Activated T-cell treated with anti-CD3 and anti-CD28 coated beads, Interleukin-2, amount 50 U/mL, for 24 hours (primary cell): Measurements from ENCODE around the gene KRT86.
A peak's percentile ranks its signal among the peaks of the same experiment; 100 is the strongest.
"Not testable (repeated sequence)": the region's sequence is repeated elsewhere in the genome, so short reads cannot be mapped to it uniquely, and the experiment has no call there.

Source experiments
- DNase-seq: peaks from one replicate; pipeline ENCODE4 v3.0.0-alpha.2; 2020
- H3K27ac Mint-ChIP-seq: 2 replicates; pipeline ENCODE4 v1.8.0; 2020; ENCODE audit warnings: mild to moderate bottlenecking, mixed read lengths
- H3K27me3 Mint-ChIP-seq: 2 replicates; pipeline ENCODE4 v1.8.0; 2020; ENCODE audit warnings: mixed read lengths
- H3K36me3 Mint-ChIP-seq: 2 replicates; pipeline ENCODE4 v1.8.0; 2020; ENCODE audit warnings: low read depth, mixed read lengths
- H3K4me1 Mint-ChIP-seq: 2 replicates; pipeline ENCODE4 v1.8.0; 2020; ENCODE audit warnings: low read depth, mixed read lengths
- H3K4me3 Mint-ChIP-seq: 2 replicates; pipeline ENCODE4 v1.8.0; 2020; ENCODE audit warnings: mild to moderate bottlenecking, moderate library complexity, mixed read lengths
- H3K9me3 Mint-ChIP-seq: 2 replicates; pipeline ENCODE4 v1.8.0; 2020; ENCODE audit warnings: mixed read lengths

KRT86 gene

DNA sequence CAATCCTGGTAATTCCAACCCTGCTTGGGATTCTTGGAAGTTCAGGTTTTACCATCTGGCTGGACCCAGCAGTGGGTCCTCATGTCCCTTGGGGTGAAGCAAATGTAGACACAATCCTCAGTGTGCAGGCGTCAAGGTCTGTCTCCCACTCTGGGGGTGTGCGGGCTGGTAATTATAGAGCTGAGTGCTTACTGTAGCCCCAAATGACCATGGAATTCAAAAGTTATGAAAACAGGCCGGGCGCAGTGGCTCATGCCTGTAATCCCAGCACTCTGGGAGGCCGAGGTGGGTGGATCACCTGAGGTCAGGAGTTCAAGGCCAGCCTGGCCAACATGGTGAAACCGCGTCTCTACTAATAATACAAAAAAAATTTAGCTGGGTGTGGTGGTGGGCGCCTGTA is 70.6 kb downstream of the KRT86 start:
- H3K4me3 Mint-ChIP-seq, H3K9me3 Mint-ChIP-seq, H3K27ac Mint-ChIP-seq, DNase-seq, H3K27me3 Mint-ChIP-seq, H3K36me3 Mint-ChIP-seq, H3K4me1 Mint-ChIP-seq: not testable (repeated sequence)

DNA sequence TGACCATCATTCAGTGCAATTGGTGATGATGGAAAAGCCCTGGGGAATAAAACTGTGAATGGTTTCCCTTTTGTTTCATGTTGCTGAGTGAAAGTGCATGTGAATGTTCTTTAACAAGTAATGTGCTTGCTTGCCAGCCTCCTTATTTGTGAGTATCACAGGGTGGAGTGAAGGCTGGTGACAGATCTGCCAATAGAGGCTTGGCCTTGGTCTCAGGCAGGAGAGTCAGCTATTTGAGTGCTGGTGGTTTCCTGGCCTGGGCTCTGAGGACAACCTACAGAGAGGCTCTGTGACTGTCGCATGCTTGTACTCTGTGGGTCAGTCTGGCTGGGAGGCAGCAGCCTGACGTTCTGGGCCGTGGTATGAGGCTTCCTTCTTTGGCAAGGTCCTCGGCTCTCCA is 72.1 kb downstream of the KRT86 start:
- H3K9me3 Mint-ChIP-seq: no peaks in the 10 kb centered on the region
- DNase-seq: no peak
- no peaks in the 10 kb centered on the region for H3K36me3 Mint-ChIP-seq
- H3K27me3 Mint-ChIP-seq: no peaks in the 10 kb centered on the region
- no peak overlapping the region for H3K27ac Mint-ChIP-seq
- no peak overlapping the region for H3K4me3 Mint-ChIP-seq
- H3K4me1 Mint-ChIP-seq: peaks cover 11% of the 10 kb centered on the region

DNA sequence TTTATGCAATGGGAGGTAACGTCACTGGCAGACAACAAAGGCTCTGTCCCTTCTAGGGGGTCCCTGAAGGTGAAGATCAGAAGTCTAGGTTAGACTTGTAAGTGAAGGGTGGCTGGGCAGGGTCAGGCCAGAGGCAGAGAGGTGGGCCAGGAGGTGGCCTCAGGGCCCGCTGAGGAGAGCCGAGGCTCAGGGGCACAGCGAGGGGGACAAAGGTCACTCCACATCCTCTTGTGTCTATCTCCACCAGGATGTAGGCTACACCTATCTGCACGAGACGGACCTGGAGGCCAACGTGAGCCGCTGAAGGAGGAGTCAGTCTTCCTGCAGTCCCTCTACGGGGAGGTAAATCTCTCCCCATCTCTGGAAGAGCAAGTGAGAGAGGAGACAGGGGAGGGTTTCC is 72.6 kb downstream of the KRT86 start:
- Mint-ChIP-seq H3K27ac (no peak overlapping the region), H3K4me3 (no peak overlapping the region), H3K27me3 (no peaks in the 10 kb centered on the region), H3K36me3 (no peaks in the 10 kb centered on the region), H3K9me3 (no peaks in the 10 kb centered on the region), H3K4me1 (peaks cover 14% of the 10 kb centered on the region)
- DNase-seq: no peak

DNA sequence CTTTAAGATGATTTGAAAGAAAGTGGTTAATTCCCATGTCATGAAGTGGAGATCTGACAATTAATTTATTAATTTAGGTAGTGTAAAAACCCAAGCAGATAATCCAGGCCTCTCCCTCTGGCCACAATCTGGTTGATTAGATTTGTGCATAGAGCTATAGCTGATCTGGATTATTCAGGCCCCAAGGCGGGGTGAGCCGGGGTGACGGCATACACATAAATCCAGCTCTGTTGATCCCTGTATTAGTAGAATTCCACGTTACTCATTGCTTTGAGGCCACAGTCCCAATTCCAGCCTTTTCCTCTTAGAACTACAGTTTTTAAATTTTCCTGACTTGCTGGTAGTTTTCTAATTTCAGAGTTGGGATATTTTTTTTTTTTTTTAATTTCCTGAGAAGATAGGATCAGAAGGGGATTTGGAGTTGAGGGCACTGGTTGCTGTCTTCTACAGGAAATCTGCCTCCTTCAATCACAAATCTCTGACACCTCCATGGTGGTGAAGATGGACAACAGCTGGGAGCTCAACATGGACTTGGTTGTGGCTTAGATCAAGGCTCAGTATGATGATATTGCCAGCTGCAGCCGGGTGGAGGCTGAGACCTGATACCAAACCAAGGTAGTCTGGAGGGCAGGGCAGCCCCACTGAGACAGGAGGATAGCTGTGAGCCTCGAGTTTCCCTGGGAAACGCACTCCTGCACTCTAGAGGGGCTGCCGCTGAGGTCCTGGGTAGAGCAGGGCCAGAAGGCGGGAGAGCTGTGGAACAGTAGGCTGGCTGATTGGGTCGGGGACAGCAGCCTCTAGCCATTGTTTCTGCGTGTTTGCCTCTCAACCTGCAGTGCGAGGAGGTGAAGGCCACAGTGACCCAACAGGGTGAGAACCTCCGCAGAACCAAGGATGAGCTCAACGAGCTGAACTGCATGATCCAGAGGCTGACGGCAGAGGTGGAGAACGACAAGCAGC is 73.4 kb downstream of the KRT86 start:
- Mint-ChIP-seq H3K4me1 (peaks cover 20% of the 10 kb centered on the region), H3K27ac (no peak overlapping the region), H3K9me3 (no peaks in the 10 kb centered on the region), H3K27me3 (no peaks in the 10 kb centered on the region), H3K36me3 (no peaks in the 10 kb centered on the region), H3K4me3 (no peak overlapping the region)
- no peak for DNase-seq

DNA sequence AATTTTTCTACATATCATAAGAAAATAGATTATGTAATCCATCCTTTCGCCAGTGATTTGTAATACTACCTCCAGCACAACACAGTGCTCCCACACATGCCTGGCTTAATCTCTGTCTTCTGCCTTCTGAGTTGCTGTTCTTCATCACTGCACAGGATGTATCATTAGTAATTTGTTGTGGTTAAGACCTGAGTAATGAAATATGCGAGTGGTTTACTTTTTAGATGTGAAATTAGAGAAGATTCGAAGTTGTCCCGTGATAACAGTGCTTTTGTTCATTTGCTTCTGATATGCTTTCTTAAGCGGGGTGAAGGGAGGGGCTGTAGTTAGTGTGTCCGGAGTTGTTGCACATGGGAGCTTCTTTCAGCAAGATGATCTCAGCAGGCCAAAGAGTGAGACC is 74.8 kb downstream of the KRT86 start:
- DNase-seq: no peak
- Mint-ChIP-seq H3K4me3 (no peak overlapping the region), H3K27ac (no peak overlapping the region), H3K36me3 (no peaks in the 10 kb centered on the region), H3K27me3 (no peaks in the 10 kb centered on the region), H3K4me1 (peaks cover 22% of the 10 kb centered on the region), H3K9me3 (no peaks in the 10 kb centered on the region)

DNA sequence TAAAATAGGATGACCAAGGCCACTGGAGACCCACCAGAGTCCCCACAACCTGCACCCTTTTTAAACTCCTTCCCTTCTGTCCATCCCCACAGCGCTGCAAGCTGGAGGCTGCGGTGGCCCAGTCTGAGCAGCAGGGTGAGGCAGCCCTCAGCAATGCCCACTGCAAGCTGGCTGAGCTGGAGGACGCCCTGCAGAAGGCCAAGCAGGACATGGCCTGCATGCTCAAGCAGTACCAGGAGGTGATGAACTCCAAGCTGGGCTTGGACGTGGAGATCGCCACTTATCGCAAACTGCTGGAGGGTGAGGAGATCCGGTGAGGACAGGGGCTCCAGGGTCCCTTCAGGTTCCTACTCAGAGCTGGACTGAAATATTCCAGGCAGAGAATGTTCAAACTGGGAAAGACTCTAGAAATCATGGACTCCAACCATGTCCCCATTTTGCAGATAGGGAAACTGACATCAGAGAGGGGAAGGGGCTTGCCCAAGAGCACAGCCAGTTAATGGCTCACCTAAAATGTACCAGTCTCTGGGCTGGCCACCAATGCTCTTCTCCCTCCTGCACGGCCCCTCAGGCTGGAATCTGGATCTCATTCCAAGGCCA is 75.7 kb downstream of the KRT86 start:
- Mint-ChIP-seq H3K27ac (no peak overlapping the region), H3K9me3 (no peaks in the 10 kb centered on the region), H3K4me1 (peaks cover 22% of the 10 kb centered on the region)

DNA sequence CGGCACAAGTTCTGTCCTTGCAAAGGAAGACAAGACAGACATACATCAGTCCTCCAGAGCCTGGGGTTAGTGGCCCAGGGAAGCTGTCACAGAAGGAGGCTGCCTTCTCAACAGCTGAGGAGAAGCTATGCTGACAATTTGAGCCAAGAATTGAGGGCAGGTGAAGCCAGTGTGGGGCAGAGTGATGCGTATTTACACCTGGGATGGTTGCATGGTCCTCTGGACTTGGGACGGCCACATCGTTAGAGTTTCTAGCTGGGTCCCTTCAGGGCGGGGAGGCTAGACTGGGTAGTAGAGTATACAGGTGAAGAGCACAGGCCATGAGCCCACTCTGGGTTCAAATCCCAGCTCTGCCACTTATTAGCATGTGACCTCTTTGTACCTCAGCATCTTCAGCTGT is 76.3 kb downstream of the KRT86 start:
- Mint-ChIP-seq H3K4me1 (peaks cover 22% of the 10 kb centered on the region), H3K27ac (no peak overlapping the region), H3K4me3 (no peak overlapping the region), H3K9me3 (no peaks in the 10 kb centered on the region), H3K27me3 (no peaks in the 10 kb centered on the region), H3K36me3 (no peaks in the 10 kb centered on the region)
- DNase-seq: no peak

More for the DNA sequence above, 75.7 kb downstream of the KRT86 start:
- no peaks in the 10 kb centered on the region for H3K27me3 Mint-ChIP-seq
- H3K36me3 Mint-ChIP-seq: no peaks in the 10 kb centered on the region
- DNase-seq: no peak
- H3K4me3 Mint-ChIP-seq: no peak overlapping the region

DNA sequence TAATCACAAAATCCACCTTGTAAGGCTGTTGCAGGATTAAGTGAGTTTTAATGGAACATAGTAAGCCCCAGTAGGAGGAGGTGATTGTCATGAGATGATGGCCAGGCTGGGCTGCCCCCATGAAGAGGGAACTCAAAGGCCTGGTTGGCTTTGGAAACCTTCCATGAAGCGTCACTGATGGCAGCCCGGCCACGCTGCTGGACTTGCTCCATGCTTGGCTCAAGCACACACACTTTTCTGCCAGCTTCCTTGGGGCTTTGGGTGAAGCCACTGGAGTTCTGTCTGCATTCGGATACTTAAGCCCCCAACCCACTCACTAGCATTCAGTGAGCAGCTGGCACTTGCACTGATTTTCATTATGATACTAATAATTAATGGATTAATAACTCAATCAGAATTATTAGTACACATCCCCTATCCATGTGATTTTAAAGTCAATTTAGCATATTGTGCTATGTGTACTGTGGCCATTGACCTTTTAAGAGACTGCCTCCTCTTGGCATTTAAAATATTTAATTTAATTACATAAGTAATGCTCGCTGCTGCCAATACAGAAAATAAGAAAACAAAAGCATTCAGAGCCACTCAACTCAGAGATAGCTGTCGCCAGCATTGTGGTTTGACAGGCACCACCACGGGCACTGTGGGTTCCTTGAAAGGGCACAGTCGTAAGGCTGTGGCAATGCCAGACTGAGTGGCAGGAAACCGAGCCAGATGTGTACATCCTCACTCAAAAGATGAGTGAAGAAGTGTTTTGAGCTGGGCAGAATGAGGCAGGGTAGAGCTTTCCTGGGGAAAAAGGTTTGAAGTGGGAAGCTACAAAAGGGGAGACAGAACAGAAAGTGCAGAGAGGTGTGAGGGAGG is 77.0 kb downstream of the KRT86 start:
- Mint-ChIP-seq H3K9me3 (no peaks in the 10 kb centered on the region), H3K36me3 (no peaks in the 10 kb centered on the region), H3K27me3 (no peaks in the 10 kb centered on the region), H3K4me3 (no peak overlapping the region), H3K27ac (no peak overlapping the region), H3K4me1 (peaks cover 22% of the 10 kb centered on the region)
- peak; percentile 54 for DNase-seq

DNA sequence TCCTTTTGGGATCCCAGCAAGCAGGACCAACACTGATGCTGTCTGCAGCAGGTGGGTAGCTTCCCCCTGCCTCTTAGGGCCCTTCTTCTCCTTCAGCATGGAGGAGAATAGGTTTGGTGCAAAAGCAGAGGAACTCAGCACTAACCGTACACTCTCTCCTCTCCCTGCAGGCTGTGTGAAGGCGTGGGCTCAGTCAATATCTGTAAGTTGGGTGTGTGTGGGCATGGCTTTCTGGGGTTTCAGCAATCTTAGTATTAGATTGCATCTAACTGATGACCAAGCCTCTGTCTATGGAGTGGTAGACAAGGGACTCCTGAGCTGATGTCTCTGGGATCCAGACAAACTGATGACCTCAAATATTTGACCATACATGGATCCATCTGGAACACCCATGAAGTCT is 78.5 kb downstream of the KRT86 start:
- peaks cover 26% of the 10 kb centered on the region for H3K4me1 Mint-ChIP-seq
- DNase-seq: no peak
- no peaks in the 10 kb centered on the region for H3K36me3 Mint-ChIP-seq
- no peak overlapping the region for H3K27ac Mint-ChIP-seq
- no peaks in the 10 kb centered on the region for H3K27me3 Mint-ChIP-seq
- H3K9me3 Mint-ChIP-seq: no peaks in the 10 kb centered on the region
- no peak overlapping the region for H3K4me3 Mint-ChIP-seq

DNA sequence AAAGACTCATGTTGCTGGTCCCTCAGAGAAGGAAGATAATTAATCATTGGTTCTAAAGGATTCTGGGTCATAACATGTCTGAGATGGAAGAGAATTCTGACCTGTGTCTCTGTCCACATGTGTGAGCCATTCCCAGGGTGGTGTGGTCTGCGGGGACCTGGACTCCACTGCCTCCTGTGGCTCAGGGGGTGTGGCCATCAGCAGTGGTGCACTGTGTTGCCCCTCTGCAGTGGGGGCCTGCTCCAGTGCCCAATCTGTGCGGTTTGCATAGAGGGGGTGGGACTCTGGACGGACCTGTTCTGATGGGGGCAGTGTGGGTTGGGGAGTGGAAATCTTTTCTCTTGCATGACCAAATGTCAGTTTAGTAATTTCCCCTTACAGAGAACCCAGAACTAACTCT is 79.3 kb downstream of the KRT86 start:
- no peak overlapping the region for H3K4me3 Mint-ChIP-seq
- no peaks in the 10 kb centered on the region for H3K36me3 Mint-ChIP-seq
- H3K9me3 Mint-ChIP-seq: no peaks in the 10 kb centered on the region
- H3K27me3 Mint-ChIP-seq: no peaks in the 10 kb centered on the region
- DNase-seq: peak; percentile 12
- peaks cover 34% of the 10 kb centered on the region for H3K4me1 Mint-ChIP-seq
- H3K27ac Mint-ChIP-seq: no peak overlapping the region

DNA sequence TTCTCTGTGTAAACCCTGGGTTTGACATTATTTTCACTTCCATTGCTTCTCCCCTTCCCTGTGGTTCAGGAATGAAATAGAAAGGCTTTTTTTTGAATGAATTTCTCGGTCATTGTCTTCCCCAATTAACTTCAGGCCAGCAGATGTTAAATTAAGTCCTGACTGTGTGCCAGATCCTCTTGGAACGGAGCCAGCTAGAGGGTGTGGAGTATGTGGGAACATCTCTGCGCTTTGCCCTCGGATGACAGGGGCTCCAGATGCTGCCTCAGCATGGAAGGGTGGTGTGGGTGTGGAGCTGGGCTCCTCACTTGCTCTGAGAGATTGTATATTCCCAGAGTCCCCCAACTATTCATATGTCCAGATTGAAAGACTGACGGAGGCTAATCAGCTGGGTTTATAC is 79.8 kb downstream of the KRT86 start:
- Mint-ChIP-seq H3K27ac (no peak overlapping the region), H3K9me3 (no peaks in the 10 kb centered on the region), H3K27me3 (no peaks in the 10 kb centered on the region), H3K4me3 (no peak overlapping the region), H3K4me1 (peaks cover 37% of the 10 kb centered on the region), H3K36me3 (no peaks in the 10 kb centered on the region)
- DNase-seq: no peak

DNA sequence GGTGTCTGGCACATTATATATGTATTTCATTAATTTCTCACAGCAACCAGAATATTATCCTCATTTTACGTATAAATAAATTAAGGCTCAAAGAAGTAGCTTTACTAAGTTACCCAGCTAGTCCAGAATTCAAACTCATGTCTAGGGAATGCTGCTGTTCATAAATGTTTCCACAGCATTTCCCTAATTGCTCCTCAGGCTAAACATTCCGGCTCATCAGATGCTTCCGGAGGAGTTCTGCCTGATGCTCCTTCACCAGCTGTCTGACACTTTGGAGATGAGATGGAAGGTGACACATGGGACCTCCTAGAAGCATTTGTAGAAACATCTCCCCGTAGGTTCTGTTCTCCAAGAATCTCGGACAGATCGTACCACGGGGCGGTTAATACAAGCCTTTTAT is 80.7 kb downstream of the KRT86 start:
- peaks cover 41% of the 10 kb centered on the region for H3K4me1 Mint-ChIP-seq
- H3K27me3 Mint-ChIP-seq: no peaks in the 10 kb centered on the region
- no peak overlapping the region for H3K4me3 Mint-ChIP-seq
- no peak overlapping the region for H3K27ac Mint-ChIP-seq
- H3K9me3 Mint-ChIP-seq: no peaks in the 10 kb centered on the region
- peak; percentile 15 for DNase-seq
- H3K36me3 Mint-ChIP-seq: no peaks in the 10 kb centered on the region

DNA sequence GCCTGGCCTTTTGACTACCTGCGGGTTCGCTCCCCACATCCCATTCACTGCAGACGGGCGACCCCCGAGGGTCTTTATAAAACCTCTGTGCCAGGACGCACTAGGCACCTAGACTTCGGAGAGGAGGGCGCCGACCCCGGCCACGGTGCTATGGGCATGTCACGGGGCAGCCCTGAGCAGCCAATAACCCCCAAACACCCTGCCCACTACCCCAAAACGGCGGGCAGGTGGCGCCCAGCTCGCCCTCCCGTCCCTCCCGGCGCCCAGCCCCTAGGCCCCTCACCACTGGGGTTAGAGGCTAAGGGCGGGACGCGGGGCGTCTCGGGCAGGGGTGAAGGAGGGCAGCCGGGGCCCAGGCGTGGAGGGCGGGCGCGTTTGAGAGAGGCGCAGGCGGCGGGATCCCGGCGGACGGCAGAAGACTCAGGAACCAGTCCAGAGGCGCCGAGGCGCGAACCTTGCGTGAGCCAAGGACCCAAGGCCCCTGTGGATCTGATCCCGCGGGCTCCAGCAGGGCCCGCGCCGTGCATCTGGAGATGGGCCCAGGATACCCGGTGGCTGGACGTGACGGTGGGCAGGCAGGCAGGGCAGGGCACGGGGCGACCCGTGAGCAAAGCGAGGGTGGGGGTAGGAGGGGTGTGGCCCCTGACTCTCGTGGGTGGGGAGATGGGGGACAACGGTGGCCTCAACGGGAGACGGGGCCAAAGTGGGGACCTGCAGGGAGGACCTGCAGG is 81.8 kb downstream of the KRT86 start:
- no peaks in the 10 kb centered on the region for H3K9me3 Mint-ChIP-seq
- no peaks in the 10 kb centered on the region for H3K27me3 Mint-ChIP-seq
- peaks cover 34% of the 10 kb centered on the region for H3K4me1 Mint-ChIP-seq

More for the DNA sequence above, 81.8 kb downstream of the KRT86 start:
- Mint-ChIP-seq H3K36me3 (no peaks in the 10 kb centered on the region), H3K4me3 (no peak overlapping the region), H3K27ac (no peak overlapping the region)
- peak; percentile 27 for DNase-seq
